Measurements from ENCODE around the gene GORASP2. TPM values are rescaled to one million over a fixed set of nuclear protein-coding genes. Genes with fewer than 3 reads are reported as not detected.

GORASP2 gene
- total RNA-seq, result 70.1 and 75.8 TPM in 2 replicates

GRCh38 chr2:170928824-170929685, at the start of gene GORASP2:
Gene GORASP2, plus strand, starts transcription at chr2:170929253. Its CDS starts 88 bp downstream, at chr2:170929341.

Other genes starting within 250 kb of the GORASP2 start
- gene SP5, start 213.9 kb upstream of the GORASP2 start, total RNA-seq, result not detected in 2 replicates
- gene ERICH2, start 158.9 kb upstream of the GORASP2 start, total RNA-seq, result not detected in 2 replicates
- 0.14 and 0.66 TPM in 2 replicates for gene GAD1, start 112.4 kb upstream of the GORASP2 start, total RNA-seq
- 24.3 and 30.7 TPM in 2 replicates for gene TLK1, start 231.6 kb downstream of the GORASP2 start, total RNA-seq

All from thoracic aorta endothelial cell (primary cell).